Fibroblast of mammary gland (primary cell): Measurements from ENCODE around the gene COG3.
"Not testable (repeated sequence)": the region's sequence is repeated elsewhere in the genome, so short reads cannot be mapped to it uniquely, and the experiment has no call there.

ENCODE experiments used
- DNase-seq: peaks from one replicate; pipeline ENCODE4 v3.0.0-alpha.2; 2010; ENCODE audit warnings: low read depth
- H3K4me3 ChIP-seq: 2 replicates; pipeline ENCODE4 v1.5.1; 2011; ENCODE audit warnings: low read depth, mild to moderate bottlenecking, low read length, moderate library complexity; ENCODE audit not compliant: control insufficient read depth
- CTCF ChIP-seq: conservative IDR thresholded peaks from 2 replicates; pipeline ENCODE4 v1.5.1; 2011; ENCODE audit warnings: low read depth, low read length, inconsistent platforms; ENCODE audit not compliant: control insufficient read depth, insufficient read depth

The COG3 gene

GRCh38 chr13:45422731-45423292 is 41.9 kb upstream of the COG3 start:
- no peak for DNase-seq
- no peak overlapping the region for H3K4me3 ChIP-seq
- no peak for TF ChIP-seq CTCF

- DNase-seq: not testable (repeated sequence)
Observed at GRCh38 chr13:45426056-45426841, 38.5 kb upstream of the COG3 start.

GRCh38 chr13:45432737-45433380 is 31.9 kb upstream of the COG3 start:
- TF ChIP-seq CTCF: no peak
- H3K4me3 ChIP-seq: no peak overlapping the region
- DNase-seq: no peak

More at GRCh38 chr13:45426056-45426841, 38.5 kb upstream of the COG3 start:
- H3K4me3 ChIP-seq: not testable (repeated sequence)

GRCh38 chr13:45433381-45433790 is 31.4 kb upstream of the COG3 start:
- no peak for DNase-seq
- no peak for TF ChIP-seq CTCF
- H3K4me3 ChIP-seq: no peak overlapping the region

GRCh38 chr13:45434556-45435371 is 30.0 kb upstream of the COG3 start:
- TF ChIP-seq CTCF: no peak
- H3K4me3 ChIP-seq: no peak overlapping the region
- DNase-seq: no peak

GRCh38 chr13:45436332-45436731 is 28.4 kb upstream of the COG3 start:
- no peak for DNase-seq
- H3K4me3 ChIP-seq: no peak overlapping the region
- no peak for TF ChIP-seq CTCF
